Renal pelvis (tissue), 4 donors: ENCODE data around the gene GNG7. TPM values are rescaled to one million over a fixed set of nuclear protein-coding genes. Genes with fewer than 3 reads are reported as not detected.

Experiments used
- DNase-seq: peaks from one replicate; pipeline ENCODE4 v3.0.0-alpha.2; 2013
- polyA plus RNA-seq, 3 donors: library from polyadenylated mRNA; unstranded; fragments of 120-200 nt; gene quantifications; one replicate each; pipeline ENCODE4 v1.2.1, GENCODE V29; 2013; ENCODE audit not compliant: insufficient read length in 3 of 3

GNG7 gene
- polyA plus RNA-seq, 3 donors, result 6.5 to 7.3 (median 6.8) TPM

- no peak for DNase-seq
These were observed 27.7 kb upstream of the GNG7 start for GRCh38 chr19:2729943-2730818.

- DNase-seq, result no peak
These were observed 26.4 kb upstream of the GNG7 start for GRCh38 chr19:2728783-2729387.

- DNase-seq, result no peak
These were observed 25.1 kb upstream of the GNG7 start for GRCh38 chr19:2727640-2727944.

DNA sequence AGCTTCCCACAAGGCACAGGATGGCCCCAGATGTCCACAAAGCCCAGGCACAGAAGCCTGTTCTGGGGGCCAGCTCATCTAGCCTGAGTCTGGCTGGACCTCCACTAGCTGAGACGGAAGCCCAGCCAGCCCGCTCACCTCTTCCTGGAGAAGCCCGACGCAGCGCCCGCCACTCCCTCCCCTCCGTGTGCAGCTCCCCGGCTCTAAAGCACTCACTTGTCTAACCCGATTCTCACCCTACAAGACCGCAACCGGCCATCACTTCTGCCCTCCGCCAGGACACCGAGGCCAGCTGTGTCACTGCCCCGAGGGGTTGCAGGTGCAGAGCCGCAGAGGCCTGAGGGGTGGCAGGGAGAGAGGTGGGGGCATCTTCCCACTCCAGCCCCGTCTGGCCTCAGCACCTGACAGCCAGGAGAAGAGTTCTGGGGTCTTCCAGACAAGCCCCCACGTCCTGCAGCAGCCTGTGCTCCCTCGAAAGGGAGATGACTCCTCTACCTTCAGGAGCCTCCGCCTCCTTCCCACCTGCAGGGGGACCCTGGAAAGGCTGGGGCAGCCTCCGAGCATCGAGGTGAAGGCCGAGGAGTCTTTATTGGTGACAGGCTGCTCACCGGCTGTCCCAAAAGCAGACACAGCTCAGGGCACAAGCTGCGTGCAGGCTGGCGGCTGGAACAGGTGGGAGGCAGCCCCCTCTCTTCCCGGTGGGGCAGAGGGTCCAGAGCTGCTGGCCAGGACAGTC lies 24.6 kb upstream of the GNG7 start:
- DNase-seq, result no peak

DNA sequence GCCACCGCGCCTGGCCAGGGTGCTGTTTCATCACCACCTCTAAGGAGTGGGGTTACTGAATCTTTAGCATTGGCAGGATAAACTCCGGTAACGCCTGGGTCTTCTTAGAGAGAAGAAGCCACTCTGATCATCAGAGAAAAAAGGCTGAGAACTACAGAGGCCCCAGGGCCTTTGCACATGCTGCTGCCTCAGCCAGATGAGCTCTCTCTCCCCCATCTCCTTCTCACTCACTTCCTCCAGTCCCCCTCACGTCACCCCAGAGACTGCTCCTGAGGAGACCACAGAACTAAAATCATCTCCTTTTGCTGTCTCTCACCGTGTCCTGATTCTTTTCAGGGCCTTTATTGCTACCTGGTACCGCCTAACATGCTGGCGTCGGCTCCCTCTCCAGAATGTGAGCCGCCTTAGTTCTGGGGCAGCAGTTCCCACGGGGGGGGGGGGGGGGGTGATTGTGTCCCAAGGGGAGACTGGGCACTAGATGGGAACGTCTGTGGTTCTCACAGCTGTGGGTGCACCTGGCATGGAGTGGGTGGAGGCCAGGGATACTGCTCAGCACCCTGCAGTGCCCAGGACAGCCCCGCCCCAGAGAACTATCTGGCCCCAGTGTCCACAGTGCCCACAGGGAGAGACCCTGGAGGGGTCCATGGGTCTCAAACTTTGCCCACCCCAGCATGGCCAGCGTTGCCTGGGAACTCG lies 23.8 kb upstream of the GNG7 start:
- DNase-seq, result no peak

GRCh38 chr19:2724148-2724557 lies 21.7 kb upstream of the GNG7 start:
- no peak for DNase-seq

GRCh38 chr19:2723747-2724146 lies 21.3 kb upstream of the GNG7 start:
- no peak for DNase-seq

GRCh38 chr19:2723345-2723715 lies 20.8 kb upstream of the GNG7 start:
- DNase-seq, result no peak

DNA sequence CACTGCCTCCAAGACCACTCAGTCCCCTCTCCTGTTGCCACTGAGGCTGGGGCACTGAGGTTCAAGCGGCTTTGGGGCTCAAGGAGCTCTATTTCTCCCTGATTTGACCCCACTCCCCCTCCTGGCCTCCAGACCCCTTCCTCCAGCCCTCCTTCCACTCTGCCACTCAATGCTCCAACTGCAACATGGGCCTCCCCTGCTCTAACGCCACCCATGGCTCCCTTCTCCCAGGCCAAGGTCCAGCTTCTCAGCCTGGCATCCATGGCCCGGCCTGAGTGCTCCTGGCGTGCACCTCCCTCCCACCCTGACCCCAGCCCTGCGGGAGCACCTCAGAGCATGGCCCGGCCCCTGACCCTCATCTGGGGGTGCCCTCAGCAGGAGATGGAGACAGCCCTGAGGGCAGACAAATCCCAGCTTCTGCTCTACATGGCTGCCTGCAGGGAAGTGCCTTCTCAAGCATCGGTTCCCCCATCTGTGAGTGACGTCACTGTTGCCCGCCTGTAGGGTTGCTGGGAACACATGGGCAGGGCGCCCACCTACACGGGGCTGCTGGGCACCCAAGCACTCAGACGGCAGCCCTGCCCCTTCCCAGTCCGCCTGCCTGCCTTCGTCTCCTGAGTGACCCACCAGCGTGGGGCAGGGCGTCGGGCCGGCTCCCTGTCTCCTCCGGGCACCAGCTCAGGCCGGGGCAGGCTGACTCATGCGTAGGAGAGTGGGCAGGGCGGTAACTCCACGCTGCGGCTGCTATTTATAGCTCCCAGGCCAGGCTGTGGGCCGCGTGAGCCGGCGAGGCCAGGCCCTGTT lies 20.2 kb upstream of the GNG7 start:
- DNase-seq, result no peak

DNA sequence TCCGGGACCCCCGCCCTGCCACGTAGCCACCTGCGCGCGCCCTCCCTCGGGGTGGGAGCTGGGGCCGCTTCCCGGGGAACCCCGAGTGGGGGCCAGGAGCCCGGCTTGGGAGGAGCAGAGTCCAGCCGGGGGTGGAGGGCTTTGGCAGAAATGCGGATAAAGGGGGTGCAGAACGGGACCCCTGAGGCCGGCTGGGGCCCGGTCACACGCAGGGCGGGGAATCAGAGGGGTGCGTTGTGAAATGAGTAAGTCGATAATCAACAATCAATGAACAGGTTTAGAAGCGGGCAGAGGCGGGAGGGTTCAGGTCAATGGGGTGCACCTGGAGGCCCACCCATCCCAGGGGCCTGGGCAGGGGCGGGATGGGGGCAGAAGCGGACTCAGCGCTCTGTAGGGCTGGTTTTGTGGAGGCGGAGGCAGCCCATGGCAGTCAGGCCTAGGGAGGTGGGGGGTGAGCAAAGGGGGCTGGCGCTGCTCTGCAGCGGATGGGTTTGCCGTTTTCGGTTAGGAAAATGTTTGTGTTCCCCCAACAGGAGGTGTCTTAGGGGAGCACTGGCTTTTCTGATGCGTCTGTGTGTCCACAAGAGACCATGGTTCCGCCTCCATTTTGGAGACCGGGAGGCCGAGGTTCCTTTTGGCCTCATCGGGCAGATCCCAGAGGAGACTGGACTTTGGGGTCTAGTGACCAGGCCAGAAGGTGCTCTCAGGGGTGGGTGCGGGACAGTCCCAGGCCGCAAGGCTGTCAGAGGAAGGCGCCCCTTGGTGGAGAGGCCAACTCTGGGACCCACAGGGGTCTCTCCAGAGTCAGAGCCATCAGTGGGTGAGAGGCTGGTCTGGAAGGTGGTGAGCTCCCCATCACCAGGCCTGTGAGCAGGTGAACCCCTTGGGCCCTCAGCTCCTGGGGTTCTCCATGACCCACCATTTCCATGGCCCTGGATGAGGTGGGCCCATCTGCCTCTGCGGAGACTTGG lies 19.4 kb upstream of the GNG7 start:
- DNase-seq, result no peak

DNA sequence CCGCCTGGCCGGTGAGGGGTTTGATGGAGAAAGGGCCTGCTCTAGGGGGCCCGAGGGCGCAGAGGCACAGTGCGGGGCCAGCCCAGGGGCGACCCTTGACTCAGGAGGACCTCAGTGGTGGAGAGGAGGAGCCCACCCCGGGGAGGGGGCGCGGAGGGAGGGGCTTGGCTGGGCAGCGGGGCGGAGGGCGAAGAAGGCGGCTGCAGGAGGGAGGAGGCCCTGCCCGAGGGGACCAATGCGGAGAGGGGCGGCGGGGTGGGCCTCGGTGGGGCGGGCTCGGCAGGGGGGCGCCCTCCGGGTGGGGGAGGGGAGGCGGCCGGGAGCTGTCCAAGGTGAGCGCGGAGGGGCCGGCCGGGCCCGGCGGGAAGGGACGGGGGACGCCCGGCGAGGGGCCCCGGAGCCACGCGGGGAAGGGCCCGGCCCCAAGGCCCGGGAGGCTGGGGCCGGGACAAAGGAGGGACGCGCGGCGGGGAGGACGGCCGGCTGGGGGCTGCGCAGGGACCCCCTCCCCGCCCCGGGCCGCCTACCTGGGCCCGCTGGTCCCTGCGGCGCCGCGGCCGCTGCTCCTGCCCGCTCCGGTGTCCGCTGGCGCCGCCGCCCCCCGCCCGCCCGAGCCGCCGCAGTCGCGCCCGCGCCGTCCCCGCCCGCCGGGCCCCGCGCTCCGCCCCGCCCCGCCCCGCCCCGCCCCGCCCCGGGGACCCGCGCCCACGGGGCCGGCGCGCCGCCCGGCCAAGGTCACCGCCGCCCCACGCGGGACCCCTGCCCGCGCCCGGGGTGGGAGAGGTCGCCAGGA lies 18.5 kb upstream of the GNG7 start, which contains the start of gene DIRAS1:
Gene DIRAS1 (minus strand): TSS at position 596 of the 793 bp plus-strand sequence. CDS start 3,566 bp downstream, outside the sequence.
- no peak for DNase-seq

- no peak for DNase-seq
These were observed 17.7 kb upstream of the GNG7 start for GRCh38 chr19:2719920-2720776.

DNA sequence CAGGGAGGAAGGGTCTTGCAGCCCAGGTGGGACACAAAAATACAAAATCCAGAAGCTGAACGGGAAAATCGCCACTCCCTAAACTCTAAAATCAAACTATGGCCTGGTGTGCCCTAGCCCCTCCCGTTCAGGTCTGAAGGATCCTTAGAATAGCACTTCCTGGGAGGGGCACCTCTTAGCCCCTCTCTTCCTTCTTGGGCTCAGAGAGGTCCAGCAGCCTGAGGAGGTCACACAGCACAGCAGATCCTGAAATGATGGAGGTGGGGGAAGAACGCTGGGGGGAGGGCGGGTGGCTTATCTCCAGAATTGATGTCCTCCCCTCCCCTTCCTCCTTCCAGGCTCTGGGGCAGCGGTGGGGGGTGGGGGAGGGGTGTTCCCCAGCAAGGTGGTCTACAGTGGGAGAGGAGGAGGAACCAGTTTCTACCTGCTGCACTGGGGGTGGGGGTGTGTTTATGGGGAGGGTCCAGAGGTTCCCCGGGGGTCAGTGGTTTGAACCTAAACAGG lies 16.8 kb upstream of the GNG7 start:
- DNase-seq, result no peak

- no peak for DNase-seq
These were observed 15.4 kb upstream of the GNG7 start for GRCh38 chr19:2717638-2718541.

DNA sequence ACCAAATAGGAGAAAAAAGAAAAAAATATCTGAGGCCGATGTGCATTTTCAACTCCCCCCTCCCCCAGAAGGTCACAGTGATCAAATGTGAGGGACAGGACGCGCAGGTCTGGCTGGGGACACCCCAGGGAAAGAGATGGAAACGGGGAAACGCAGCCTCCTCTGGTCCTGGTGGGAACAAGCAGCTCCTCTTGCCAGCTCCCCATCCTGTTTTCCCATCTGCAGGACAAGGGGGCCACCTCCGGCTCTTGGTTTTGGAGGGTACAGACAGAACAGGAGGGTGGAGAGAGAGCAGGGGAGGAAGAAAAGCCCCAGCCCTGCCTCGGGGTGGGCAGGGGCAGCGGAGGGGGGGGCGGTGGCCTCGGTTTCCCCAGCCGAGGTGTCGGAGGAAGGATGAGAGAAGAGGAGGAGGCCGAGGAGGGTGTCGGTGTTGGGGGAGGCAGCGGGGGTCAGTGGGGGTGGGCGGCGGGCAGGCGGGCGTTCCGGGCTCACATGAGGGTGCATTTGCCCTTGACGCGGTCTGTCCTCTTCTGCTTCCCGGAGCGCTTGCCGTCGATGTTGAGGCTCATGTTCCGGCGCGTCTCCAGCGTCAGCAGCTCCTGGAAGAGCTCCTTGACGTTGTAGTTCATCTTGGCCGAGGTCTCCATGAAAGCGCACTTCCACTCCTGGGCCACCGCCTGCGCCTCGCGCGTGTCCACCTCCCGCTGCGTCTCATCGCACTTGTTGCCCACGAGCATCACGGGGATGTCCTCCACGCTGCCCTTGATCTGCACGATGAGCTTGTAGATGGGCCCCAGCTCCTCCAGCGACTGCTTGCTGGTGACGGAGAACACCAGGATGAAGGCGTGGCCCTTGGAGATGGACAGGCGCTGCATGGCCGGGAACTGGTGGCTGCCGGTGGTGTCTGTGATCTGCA lies 14.5 kb upstream of the GNG7 start:
- DNase-seq, result no peak

DNA sequence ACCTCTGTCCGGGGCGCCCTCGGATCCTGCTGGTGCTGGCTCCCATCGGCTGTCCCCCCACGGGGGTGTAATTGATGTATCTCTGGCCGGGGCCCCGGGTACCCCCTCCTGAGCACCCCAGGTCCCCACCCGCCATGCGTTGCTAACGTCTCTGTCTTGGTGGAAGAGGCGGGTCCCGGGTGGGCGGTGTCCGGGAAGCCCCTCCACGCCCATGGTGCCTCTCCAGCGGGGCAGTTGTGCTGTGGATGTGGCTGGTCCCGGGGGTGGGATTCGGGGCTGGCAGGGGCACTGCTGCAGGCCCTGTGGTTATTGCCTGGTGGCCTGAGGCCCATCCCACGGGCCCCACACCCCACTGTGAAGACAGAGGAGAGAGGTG lies 13.8 kb upstream of the GNG7 start:
- DNase-seq, result no peak
